Heart left ventricle (tissue), 16 donors: Measurements from ENCODE around the gene ADCK2. TPM values are rescaled to one million over a fixed set of nuclear protein-coding genes. Genes with fewer than 3 reads are reported as not detected.
"Not testable (repeated sequence)": the region's sequence is repeated elsewhere in the genome, so short reads cannot be mapped to it uniquely, and the experiment has no call there.

Source experiments
- ATAC-seq, 4 donors: fragments of 200-7000 bp; cut with Tn5 transposase; one replicate each; pipeline ENCODE4 v1.9.1; 2020 to 2022; ENCODE audit warnings: moderate library complexity in 4 of 4, mild to moderate bottlenecking in 3 of 4, moderate number of reproducible peaks in 1 of 4
- DNase-seq, 5 donors: peaks; one replicate each; pipeline ENCODE4 v3.0.0-alpha.2; 2020
- H3K27ac ChIP-seq, 12 donors: fragments of 200-600 bp; sonication (generic) in 4 of 12; one replicate each; pipeline versions ENCODE4 v1.5.0 to v1.8.0; 2016 to 2022; ENCODE audit warnings: mild to moderate bottlenecking in 2 of 12
- H3K27me3 ChIP-seq, 9 donors: fragments of 200-600 bp; sonication (generic) in 2 of 9; one replicate each; pipeline versions ENCODE4 v1.5.1 to v1.8.0; 2016 to 2022; ENCODE audit warnings: mild to moderate bottlenecking in 3 of 9
- H3K36me3 ChIP-seq, 9 donors: fragments of 200-600 bp; sonication (generic) in 2 of 9; one replicate each; pipeline versions ENCODE4 v1.5.0 to v1.8.0; 2018 to 2022; ENCODE audit warnings: mild to moderate bottlenecking in 2 of 9
- H3K4me1 ChIP-seq, 12 donors: fragments of 200-600 bp; sonication (generic) in 4 of 12; one replicate each; pipeline versions ENCODE4 v1.5.0 to v1.8.0; 2016 to 2022; ENCODE audit warnings: mild to moderate bottlenecking in 3 of 12
- H3K4me3 ChIP-seq, 12 donors: fragments of 200-600 bp; sonication (generic) in 4 of 12; one replicate each; pipeline versions ENCODE4 v1.5.0 to v1.8.0; 2017 to 2022; ENCODE audit warnings: mild to moderate bottlenecking in 9 of 12, moderate library complexity in 4 of 12
- H3K9me3 ChIP-seq, 12 donors: fragments of 200-600 bp; sonication (generic) in 4 of 12; one replicate each; pipeline versions ENCODE4 v1.5.0 to v1.8.0; 2016 to 2022; ENCODE audit warnings: mild to moderate bottlenecking in 1 of 12
- POLR2A ChIP-seq, 2 donors: fragments of 450-650 bp; IDR thresholded peaks; one replicate each; pipeline ENCODE4 v1.6.1; 2017; ENCODE audit warnings: antibody characterized with exemption in 2 of 2, mild to moderate bottlenecking in 2 of 2, moderate library complexity in 2 of 2
- WGBS, 4 donors: extraction: QIAGEN DNeasy Blood & Tissue Kit in 2 of 4; methylation state at CpG; one replicate each; pipeline versions ENCODE4 v1.1.5 to v1.1.7; 2013 to 2018; 5-methylcytosine and 5-hydroxymethylcytosine counted together
- intact Hi-C, 10 donors: fragments of 100-400 bp; cut with DNase I; formaldehyde crosslinking; loops; one replicate each; pipeline versions ENCODE4 v1.11.1 to v1.14.2; 2022
- long read RNA-seq, 3 donors: library from polyadenylated mRNA; unstranded; transcript quantifications; one replicate each; pipeline ENCODE4 v2.0.0, GENCODE V29; 2020 to 2021
- polyA plus RNA-seq, 2 donors: library from polyadenylated mRNA; stranded (reverse); fragments of 200-250 nt; gene quantifications; one replicate each; pipeline ENCODE4 v1.2.3, GENCODE V29; 2013
- total RNA-seq, 9 donors: library from RNA; depleted of rRNA in 2 of 9; stranded (reverse); fragments of >200 nt in 2 of 9; fragmentation: NEBNext Ultra II Directional in 3 of 9; extraction: Animal tissue kit (Norgen Biotek cat#: 25700) in 3 of 9; gene quantifications; one replicate each; pipeline versions ENCODE4 v1.1.0 to v1.2.4, GENCODE V29; 2016 to 2023
- TF ChIP-seq, protein P1 (sequence below), 12 donors: fragments of 200-600 bp; sonication (generic) in 4 of 12; IDR thresholded peaks; one replicate each; pipeline versions ENCODE4 v1.5.0 to v1.8.0; 2018 to 2022; ENCODE audit warnings: antibody characterized with exemption in 12 of 12, mild to moderate bottlenecking in 5 of 12
- donor health status: ischemic (EF 13 %, LVEDD 7.1; RV severe dilation, severe dysfunction).
- donor health status: healthy with polysubstance abuse.
- donor health status: DM: no; HTN: yes; CAD: no.
- donor health status: DM: no; HTN: no; CAD: no.
- donor health status: ischemic (EF 25% LVEDD 6.9; RV normal size, moderate dysfunction).
- donor health status: ischemic (EF 25% LVEDD 5.7; RV mildly dilated, moderate dysfunction).
- donor health status: healthy.
- donor health status: DM: yes; HTN: yes; CAD: no.
- donor health status: ischemic (EF 35%, LVEDD 5.7; RV mildly dilated, moderate dysfunction).
- donor health status: nonischemic (EF 11% LVEDD 7.7; RV severe dilation, severe dysfunction).
- donor health status: DM: yes; HTN: yes; CAD: no.
- donor health status: PGD.
- donor health status: ischemic (EF 29% LVEDD 5.4; RV normal size, mild dysfunction).
- donor health status: nonischemic (EF 23%, LVEDD 6.1; RV moderate dilation, normal function).

Gene ADCK2
- total RNA-seq (10 to 100 TPM in 6 of 9 donors, 1 to 10 TPM in 3; 6.8 to 18.3 (median 10.5) TPM), polyA plus RNA-seq (10 to 100 TPM in 1 of 2 donors, 1 to 10 TPM in 1; 5.3 to 15.4 TPM)
- long read RNA-seq, donor 1, transcript ADCK2-201 (8 exons, 2,377 nt), result major isoform, 21 of 25 reads
- long read RNA-seq, donor 1, partial matches to known transcripts, result 0 of 25 reads
- long read RNA-seq, donor 1, other reads (novel, unspliced or antisense), result 4 of 25 reads
- long read RNA-seq, donor 2, transcript ADCK2-201 (8 exons, 2,377 nt), result major isoform, 17 of 19 reads
- long read RNA-seq, donor 2, partial matches to known transcripts, result 0 of 19 reads
- long read RNA-seq, donor 2, other reads (novel, unspliced or antisense), result 2 of 19 reads
- long read RNA-seq, donor 3, transcript ADCK2-201 (8 exons, 2,377 nt), result major isoform, 29 of 29 reads
- long read RNA-seq, donor 3, partial matches to known transcripts, result 0 of 29 reads
- long read RNA-seq, donor 3, other reads (novel, unspliced or antisense), result 0 of 29 reads

GRCh38 chr7:140672382-140673062 lies at the start of gene ADCK2:
ADCK2 (plus strand) TSS chr7:140672945; CDS start chr7:140673331, 386 bp downstream.
- DNase-seq (peak; percentile 46 to 81 (median 72)), ATAC-seq (peak; percentile 5 to 82 (median 69))
- Histone ChIP-seq H3K4me1 (peaks cover 0 to 37% (median 21%) of the 10 kb centered on the region in 12 donors), H3K4me3 (peak within 1 kb of the TSS; percentile 54 to 97 (median 80)), H3K9me3 (no peaks in the 10 kb centered on the region), H3K36me3 (no peaks in the 10 kb centered on the region), H3K27me3 (no peaks in the 10 kb centered on the region), H3K27ac (peak within 1 kb of the TSS; percentile 62 to 89 (median 79))
- WGBS, 4 donors, result 1 to 3% (median 1%) methylated on average over 8 to 41 of the region's 41 CpGs
- TF ChIP-seq POLR2A (IDR thresholded peaks at IDR 0.05), result peak in 1 of 2 donors; percentile 29
- TF ChIP-seq, protein P1, sequence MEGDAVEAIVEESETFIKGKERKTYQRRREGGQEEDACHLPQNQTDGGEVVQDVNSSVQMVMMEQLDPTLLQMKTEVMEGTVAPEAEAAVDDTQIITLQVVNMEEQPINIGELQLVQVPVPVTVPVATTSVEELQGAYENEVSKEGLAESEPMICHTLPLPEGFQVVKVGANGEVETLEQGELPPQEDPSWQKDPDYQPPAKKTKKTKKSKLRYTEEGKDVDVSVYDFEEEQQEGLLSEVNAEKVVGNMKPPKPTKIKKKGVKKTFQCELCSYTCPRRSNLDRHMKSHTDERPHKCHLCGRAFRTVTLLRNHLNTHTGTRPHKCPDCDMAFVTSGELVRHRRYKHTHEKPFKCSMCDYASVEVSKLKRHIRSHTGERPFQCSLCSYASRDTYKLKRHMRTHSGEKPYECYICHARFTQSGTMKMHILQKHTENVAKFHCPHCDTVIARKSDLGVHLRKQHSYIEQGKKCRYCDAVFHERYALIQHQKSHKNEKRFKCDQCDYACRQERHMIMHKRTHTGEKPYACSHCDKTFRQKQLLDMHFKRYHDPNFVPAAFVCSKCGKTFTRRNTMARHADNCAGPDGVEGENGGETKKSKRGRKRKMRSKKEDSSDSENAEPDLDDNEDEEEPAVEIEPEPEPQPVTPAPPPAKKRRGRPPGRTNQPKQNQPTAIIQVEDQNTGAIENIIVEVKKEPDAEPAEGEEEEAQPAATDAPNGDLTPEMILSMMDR (IDR thresholded peaks at IDR 0.05), result no peak
- intact Hi-C loops, result loop anchor here in 5 of 10 donors (5.0 to 10.0 kb wide), 2 partner anchors 340 to 342 kb away; partner anchors contain the start of gene MRPS33 (in 5 of the 5)

DNA sequence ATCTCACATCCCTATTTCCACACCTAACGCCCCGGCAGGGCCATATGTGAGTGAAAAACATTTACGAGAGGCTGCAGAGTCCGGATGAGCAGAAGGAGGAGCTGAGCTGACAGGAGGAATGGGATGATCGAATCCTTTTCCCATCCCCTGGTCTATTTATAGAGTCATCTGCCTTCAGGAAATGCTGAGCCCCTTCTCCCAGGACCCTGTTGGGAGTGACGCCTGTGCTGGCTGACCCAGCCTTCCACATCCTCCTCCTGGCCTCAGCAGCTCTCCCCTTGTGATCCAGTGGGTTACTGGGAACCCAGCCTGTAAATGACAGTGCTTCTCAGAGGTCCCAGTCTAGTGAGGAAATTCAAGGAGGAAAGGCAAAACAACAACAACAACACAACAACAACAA lies 48.8 kb upstream of the ADCK2 start:
- intact Hi-C loops, result no loop called here
- no peak for TF ChIP-seq POLR2A (IDR thresholded peaks at IDR 0.05)
- TF ChIP-seq, protein P1 (IDR thresholded peaks at IDR 0.05), result no peak
- ATAC-seq, result peak in 3 of 4 donors; percentile 34 to 65 (median 37)
- Histone ChIP-seq H3K27me3 (no peaks in the 10 kb centered on the region), H3K9me3 (no peaks in the 10 kb centered on the region), H3K36me3 (peaks cover 0 to 4% (median 0%) of the 10 kb centered on the region in 9 donors), H3K27ac (peak overlapping the region in 11 of 12 donors; percentile 56 to 89 (median 76)), H3K4me1 (peaks cover 0 to 63% (median 30%) of the 10 kb centered on the region in 12 donors), H3K4me3 (no peak overlapping the region)
- WGBS, 4 donors, result 55 to 63% (median 57%) methylated on average over 6 of the region's 6 CpGs
- peak in 4 of 5 donors; percentile 60 to 77 (median 66) for DNase-seq

DNA sequence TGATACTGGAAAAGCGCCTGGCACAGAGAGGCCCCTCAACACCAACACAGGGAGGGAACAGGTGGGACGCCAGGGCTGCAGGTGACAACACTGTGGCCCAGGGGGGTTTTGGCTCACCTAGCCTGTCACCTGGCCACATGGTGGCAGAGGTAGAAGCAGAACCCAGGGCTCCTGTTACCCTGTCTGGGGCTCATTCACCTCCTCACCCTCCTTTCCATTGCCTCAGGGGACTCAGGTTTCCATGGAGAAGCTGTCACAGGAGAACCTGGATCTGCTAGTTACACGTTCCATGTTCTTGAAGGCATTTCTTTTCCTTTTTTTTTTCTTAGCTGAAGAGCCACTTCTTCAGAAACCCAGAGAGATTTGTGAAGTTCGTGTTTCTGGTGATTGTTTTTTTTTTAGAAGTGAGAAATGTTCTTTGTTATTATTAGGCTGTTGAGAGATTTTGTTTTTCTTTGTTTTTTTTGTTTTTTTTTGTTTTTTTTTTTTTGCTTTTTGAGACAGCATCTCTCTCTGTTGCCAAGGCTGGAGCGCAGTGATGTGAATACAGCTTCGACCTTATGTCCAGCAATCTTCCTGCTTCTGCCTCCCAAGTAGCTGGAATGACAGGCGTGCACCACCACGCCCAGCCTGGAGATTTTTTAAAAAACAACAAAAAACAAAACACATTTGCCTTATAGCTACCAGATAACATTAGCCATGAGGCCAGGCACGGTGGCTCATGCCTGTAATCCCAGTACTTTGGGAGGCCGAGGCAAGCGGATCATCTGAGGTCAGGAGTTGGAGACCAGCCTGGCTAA lies 48.2 kb upstream of the ADCK2 start:
- ATAC-seq (no peak), DNase-seq (no peak)
- whole genome bisulfite sequencing, 4 donors, result 75 to 87% (median 80%) methylated on average over 11 of the region's 11 CpGs
- no peak overlapping the region for H3K4me3 ChIP-seq
- peaks cover 0 to 4% (median 0%) of the 10 kb centered on the region in 9 donors for H3K36me3 ChIP-seq
- no peak for TF ChIP-seq POLR2A (IDR thresholded peaks at IDR 0.05)
- peaks cover 0 to 61% (median 30%) of the 10 kb centered on the region in 12 donors for H3K4me1 ChIP-seq
- H3K27ac ChIP-seq, result peak overlapping the region in 11 of 12 donors; percentile 56 to 89 (median 76)
- intact Hi-C loops, result no loop called here
- no peaks in the 10 kb centered on the region for H3K9me3 ChIP-seq
- no peaks in the 10 kb centered on the region for H3K27me3 ChIP-seq

- intact Hi-C loops, H3K27me3 ChIP-seq, ATAC-seq, H3K36me3 ChIP-seq, H3K9me3 ChIP-seq, H3K4me3 ChIP-seq: not testable (repeated sequence)
- DNase-seq, result peak in 1 of 5 donors; percentile 13
- Histone ChIP-seq H3K27ac (peak overlapping the region in 11 of 12 donors; percentile 15 to 89 (median 76)), H3K4me1 (peaks cover 0 to 59% (median 30%) of the 10 kb centered on the region in 12 donors)
- WGBS, 4 donors, result 93 to 97% (median 95%) methylated on average over 10 of the region's 10 CpGs
These were observed 47.6 kb upstream of the ADCK2 start for GRCh38 chr7:140625192-140625558.
